ENCODE results near the gene ZNF598. TPM values are rescaled to one million over a fixed set of nuclear protein-coding genes. Genes with fewer than 3 reads are reported as not detected.

The ZNF598 gene
- total and polyA plus RNA-seq, 10 of the 15 experiments (the other 5 are each of a cell fraction or from before 2014, with no cell fraction given): 0.08 to 74.0 (median 14.4) TPM

DNA sequence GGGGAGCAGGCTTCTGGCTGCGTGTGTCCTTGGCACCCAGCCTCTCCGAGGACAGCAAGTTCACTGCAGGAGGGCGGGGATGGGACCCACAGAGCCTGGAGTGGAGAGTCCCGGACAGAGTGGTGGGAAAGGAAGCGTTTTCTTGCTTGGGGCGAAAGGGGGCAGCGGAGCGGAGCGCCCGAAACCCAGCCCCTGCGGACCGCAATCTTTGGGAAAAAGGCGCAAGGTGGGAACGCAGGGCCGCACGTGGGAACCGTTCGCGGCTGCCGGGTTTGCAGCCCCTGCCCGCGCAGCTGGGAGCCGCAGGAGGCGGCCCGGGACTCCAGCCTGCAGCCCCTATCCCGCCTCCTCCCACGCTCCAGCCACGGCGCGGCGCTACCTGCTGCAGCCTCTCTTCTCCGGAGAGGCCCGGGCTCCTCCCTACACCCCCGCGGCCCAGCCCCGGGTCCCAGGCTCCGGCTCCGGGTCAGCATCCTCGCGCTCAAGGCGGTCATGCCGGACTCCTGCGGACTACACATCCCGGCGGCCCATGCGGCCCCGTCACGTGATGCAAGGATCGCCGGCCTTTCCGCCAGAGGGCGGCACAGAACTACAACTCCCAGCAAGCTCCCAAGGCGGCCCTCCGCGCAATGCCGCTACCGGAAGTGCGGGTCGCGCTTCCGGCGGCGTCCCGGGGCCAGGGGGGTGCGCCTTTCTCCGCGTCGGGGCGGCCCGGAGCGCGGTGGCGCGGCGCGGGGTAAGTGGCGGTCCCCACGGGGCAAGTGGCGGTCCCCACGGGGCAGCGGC lies 37.9 kb upstream of the ZNF598 start, which contains the start of the genes NTHL1 and TSC2 (continued):
- TF ChIP-seq KDM1A (IDR thresholded peaks at IDR 0.05; ENCODE audit: borderline replicate concordance) (no peak), BRCA1 (IDR thresholded peaks at IDR 0.05; ENCODE audit: low read depth, low read length) (no peak), TBL1XR1 (IDR thresholded peaks at IDR 0.05; ENCODE audit: low read depth, low read length) (peak; percentile 39; the same call in 1 of the 2 replicates), ZNF217 (IDR thresholded peaks at IDR 0.05) (0 out of 2 replicates have a peak, but pooled peaks have one; percentile 23), SIN3A (IDR thresholded peaks at IDR 0.05; ENCODE audit: low read depth, low read length) (peak; percentile 94), POU2F2 (IDR thresholded peaks at IDR 0.05; ENCODE audit: borderline replicate concordance, low read depth, low read length) (0 out of 3 replicates have a peak, but pooled peaks have one; percentile 42), SMARCA5 (IDR thresholded peaks at IDR 0.05) (peak; percentile 72; the same call in 1 of the 2 replicates), EP300 (IDR thresholded peaks at IDR 0.05; ENCODE audit: borderline replicate concordance in 1 of 2, control insufficient read depth in 1 of 2, low read depth in 2 of 2, low read length in 2 of 2) (no peak), EGR1 (IDR thresholded peaks at IDR 0.05; ENCODE audit: borderline replicate concordance in 1 of 2, low read depth in 2 of 2, low read length in 2 of 2) (peak; percentile 68 to 74), BACH1 (IDR thresholded peaks at IDR 0.05; ENCODE audit: borderline replicate concordance) (peak; percentile 90), CREM (IDR thresholded peaks at IDR 0.05; ENCODE audit: low read depth) (peak; percentile 96), CHD2 (IDR thresholded peaks at IDR 0.05; ENCODE audit: borderline replicate concordance, low read depth, low read length) (peak; percentile 84), NR2F1 (conservative IDR thresholded peaks at IDR 0.05) (peak; percentile 83), RUNX3 (IDR thresholded peaks at IDR 0.05; ENCODE audit: low read length) (peak; percentile 25; the same call in 1 of the 2 replicates), ZNF24 (IDR thresholded peaks at IDR 0.05) (peak; percentile 32; the same call in 1 of the 2 replicates), SREBF2 (IDR thresholded peaks at IDR 0.05; ENCODE audit: low read length) (peak; percentile 65; the same call in 1 of the 2 replicates), SP1 (IDR thresholded peaks at IDR 0.05; ENCODE audit: low read depth, low read length) (peak; percentile 33), POLR2AphosphoS5 (IDR thresholded peaks at IDR 0.05; ENCODE audit: low read length) (no peak)
- TF ChIP-seq, protein P1, sequence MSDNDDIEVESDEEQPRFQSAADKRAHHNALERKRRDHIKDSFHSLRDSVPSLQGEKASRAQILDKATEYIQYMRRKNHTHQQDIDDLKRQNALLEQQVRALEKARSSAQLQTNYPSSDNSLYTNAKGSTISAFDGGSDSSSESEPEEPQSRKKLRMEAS (IDR thresholded peaks at IDR 0.05; ENCODE audit: low read depth, low read length): peak; percentile 93
- TF ChIP-seq, protein P2, sequence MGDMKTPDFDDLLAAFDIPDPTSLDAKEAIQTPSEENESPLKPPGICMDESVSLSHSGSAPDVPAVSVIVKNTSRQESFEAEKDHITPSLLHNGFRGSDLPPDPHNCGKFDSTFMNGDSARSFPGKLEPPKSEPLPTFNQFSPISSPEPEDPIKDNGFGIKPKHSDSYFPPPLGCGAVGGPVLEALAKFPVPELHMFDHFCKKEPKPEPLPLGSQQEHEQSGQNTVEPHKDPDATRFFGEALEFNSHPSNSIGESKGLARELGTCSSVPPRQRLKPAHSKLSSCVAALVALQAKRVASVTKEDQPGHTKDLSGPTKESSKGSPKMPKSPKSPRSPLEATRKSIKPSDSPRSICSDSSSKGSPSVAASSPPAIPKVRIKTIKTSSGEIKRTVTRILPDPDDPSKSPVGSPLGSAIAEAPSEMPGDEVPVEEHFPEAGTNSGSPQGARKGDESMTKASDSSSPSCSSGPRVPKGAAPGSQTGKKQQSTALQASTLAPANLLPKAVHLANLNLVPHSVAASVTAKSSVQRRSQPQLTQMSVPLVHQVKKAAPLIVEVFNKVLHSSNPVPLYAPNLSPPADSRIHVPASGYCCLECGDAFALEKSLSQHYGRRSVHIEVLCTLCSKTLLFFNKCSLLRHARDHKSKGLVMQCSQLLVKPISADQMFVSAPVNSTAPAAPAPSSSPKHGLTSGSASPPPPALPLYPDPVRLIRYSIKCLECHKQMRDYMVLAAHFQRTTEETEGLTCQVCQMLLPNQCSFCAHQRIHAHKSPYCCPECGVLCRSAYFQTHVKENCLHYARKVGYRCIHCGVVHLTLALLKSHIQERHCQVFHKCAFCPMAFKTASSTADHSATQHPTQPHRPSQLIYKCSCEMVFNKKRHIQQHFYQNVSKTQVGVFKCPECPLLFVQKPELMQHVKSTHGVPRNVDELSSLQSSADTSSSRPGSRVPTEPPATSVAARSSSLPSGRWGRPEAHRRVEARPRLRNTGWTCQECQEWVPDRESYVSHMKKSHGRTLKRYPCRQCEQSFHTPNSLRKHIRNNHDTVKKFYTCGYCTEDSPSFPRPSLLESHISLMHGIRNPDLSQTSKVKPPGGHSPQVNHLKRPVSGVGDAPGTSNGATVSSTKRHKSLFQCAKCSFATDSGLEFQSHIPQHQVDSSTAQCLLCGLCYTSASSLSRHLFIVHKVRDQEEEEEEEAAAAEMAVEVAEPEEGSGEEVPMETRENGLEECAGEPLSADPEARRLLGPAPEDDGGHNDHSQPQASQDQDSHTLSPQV (IDR thresholded peaks at IDR 0.05): peak; percentile 49; the same call in 1 of the 2 replicates
- TF ChIP-seq, protein P3, sequence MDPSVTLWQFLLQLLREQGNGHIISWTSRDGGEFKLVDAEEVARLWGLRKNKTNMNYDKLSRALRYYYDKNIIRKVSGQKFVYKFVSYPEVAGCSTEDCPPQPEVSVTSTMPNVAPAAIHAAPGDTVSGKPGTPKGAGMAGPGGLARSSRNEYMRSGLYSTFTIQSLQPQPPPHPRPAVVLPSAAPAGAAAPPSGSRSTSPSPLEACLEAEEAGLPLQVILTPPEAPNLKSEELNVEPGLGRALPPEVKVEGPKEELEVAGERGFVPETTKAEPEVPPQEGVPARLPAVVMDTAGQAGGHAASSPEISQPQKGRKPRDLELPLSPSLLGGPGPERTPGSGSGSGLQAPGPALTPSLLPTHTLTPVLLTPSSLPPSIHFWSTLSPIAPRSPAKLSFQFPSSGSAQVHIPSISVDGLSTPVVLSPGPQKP (IDR thresholded peaks at IDR 0.05; ENCODE audit: low read depth, low read length): peak; percentile 94
- TF ChIP-seq, protein P4, sequence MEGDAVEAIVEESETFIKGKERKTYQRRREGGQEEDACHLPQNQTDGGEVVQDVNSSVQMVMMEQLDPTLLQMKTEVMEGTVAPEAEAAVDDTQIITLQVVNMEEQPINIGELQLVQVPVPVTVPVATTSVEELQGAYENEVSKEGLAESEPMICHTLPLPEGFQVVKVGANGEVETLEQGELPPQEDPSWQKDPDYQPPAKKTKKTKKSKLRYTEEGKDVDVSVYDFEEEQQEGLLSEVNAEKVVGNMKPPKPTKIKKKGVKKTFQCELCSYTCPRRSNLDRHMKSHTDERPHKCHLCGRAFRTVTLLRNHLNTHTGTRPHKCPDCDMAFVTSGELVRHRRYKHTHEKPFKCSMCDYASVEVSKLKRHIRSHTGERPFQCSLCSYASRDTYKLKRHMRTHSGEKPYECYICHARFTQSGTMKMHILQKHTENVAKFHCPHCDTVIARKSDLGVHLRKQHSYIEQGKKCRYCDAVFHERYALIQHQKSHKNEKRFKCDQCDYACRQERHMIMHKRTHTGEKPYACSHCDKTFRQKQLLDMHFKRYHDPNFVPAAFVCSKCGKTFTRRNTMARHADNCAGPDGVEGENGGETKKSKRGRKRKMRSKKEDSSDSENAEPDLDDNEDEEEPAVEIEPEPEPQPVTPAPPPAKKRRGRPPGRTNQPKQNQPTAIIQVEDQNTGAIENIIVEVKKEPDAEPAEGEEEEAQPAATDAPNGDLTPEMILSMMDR (IDR thresholded peaks at IDR 0.05 in 2 of 3, conservative IDR thresholded peaks at IDR 0.05 in 1 of 3; ENCODE audit: control insufficient read depth in 2 of 3, extremely low read depth in 1 of 3, insufficient read depth in 1 of 3, low read depth in 3 of 3, low read length in 3 of 3): peak in 2 of 3 experiments; percentile 22 to 29; a peak in 3 of 6 replicates
